Activated CD4-positive, alpha-beta T cell treated with anti-CD3 and anti-CD28 coated beads, Interleukin-2, amount 50 U/mL, for 4 hours (primary cell): Measurements from ENCODE around the gene GAGE10.
"Not testable (repeated sequence)": the region's sequence is repeated elsewhere in the genome, so short reads cannot be mapped to it uniquely, and the experiment has no call there.

ENCODE experiments used
- DNase-seq, 2 experiments: peaks; one replicate each; pipeline ENCODE4 v3.0.0-alpha.2; 2020

The GAGE10 gene

DNA sequence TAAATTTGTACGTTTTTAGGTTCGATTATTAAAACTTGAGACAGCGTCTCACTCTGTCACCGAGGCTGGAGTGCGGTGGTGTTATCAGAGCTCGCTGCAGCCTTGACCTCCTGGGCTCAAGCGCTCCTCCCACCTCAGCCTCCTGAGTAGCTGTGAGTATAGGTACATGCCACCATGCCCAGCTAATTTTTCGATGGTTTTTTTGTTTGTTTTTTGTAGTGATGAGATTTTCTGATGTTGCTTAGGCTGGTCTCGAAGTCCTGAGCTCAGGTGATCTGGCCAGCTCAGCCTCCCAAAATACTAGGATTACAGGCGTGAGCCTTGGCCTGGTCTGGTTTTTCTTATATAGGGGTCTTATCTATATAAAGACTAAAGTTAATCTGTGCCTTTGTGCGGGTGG is 27.0 kb downstream of the GAGE10 start:
- DNase-seq, result not testable (repeated sequence)

DNA sequence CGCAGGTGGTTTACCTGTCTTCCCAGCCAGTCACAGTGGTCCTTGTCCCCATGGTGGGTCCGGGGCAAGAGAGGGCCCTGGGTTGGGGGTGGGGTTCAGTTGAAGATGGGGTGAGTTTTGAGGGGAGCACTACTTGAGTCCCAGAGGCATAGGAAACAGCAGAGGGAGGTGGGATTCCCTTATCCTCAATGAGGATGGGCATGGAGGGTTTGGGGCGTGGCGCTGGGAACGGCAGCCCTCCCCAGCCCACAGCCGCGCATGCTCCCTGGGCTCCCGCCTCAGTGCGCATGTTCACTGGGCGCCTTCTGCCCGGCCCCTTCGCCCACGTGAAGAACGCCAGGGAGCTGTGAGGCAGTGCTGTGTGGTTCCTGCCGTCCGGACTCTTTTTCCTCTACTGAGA is 27.8 kb downstream of the GAGE10 start, which contains the start of gene GAGE13:
GAGE13 (plus strand) TSS at position 301 of the 400 bp plus-strand sequence. CDS start 1,156 bp downstream, outside the sequence.
- not testable (repeated sequence) for DNase-seq

DNA sequence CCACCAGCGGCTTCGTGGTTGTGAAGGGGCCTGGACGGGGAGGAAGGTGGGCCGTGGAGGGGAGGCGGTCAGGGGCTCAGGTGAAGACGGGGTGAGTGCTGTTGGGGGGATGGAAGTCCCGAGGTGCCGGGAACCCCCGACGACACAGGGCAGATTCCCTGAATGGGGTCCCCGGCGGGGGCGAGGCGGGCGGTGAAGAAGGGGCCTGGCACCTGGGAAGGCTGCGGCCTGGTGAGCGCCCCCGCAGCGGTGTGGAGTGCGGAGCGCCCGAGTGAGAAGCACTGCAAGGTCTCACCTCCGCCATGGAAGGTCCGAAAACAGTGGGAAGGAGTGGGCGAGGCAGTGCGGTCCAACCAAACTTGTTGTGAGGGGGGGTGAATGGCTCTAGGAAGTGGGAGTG is 28.4 kb downstream of the GAGE10 start:
- DNase-seq, result not testable (repeated sequence)

DNA sequence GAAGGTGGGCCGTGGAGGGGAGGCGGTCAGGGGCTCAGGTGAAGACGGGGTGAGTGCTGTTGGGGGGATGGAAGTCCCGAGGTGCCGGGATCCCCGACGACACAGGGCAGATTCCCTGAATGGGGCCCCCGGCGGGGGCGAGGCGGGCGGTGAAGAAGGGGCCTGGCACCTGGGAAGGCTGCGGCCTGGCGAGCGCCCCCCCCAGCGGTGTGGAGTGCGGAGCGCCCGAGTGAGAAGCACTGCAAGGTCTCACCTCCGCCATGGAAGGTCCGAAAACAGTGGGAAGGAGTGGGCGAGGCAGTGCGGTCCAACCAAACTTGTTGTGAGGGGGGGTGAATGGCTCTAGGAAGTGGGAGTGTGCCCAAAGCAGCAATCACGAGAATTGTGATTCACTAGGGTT is 38.0 kb downstream of the GAGE10 start:
- DNase-seq, result not testable (repeated sequence)

DNA sequence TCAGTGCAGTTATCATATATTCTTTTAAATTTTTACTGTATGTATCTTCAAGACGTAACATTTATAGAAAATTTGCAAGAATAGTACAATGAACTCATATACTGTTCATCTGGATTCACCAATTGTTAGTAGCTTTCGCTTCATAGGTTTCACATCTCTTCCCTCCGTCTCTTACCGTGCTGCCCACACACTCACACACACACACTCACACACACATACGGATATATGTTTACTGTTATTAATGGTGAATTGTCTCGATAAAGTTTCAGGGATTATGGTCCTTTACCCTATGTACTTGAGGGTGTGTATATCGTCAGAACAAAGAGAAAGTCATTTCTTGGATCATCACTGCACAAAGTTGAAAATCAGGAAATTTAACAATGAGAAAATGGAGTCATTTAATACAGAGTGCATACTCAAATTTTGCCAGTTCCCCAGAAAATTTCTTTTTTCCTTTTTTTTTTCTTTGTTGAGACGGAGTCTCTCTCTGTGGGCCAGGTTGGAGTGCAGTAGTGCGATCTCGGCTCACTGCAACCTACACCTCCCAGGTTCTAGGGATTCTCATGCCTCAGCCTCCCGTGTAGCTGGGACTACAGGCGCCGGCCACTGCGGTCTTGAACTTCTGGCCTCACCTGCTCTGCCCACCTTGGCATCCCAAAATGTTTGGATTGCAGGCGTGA is 41.2 kb downstream of the GAGE10 start:
- DNase-seq, result not testable (repeated sequence)

DNA sequence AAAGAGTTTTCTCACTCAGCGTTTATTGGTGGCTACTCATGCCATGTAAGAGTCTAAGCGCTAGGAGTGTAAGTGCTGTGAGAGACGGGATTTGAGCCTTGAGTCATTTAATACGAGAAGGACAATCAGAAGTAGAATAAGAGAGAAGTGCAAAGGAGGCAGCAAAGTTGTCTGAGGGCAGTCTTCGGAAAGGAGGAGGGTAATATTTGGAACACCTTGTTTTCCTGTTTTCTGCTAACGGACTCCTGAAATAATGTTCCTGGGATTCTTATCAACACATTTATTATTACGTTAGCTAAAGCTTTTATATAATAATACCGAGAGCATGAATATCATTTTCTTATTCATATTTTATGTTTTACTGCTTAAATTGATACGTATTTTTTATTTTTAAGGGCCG is 42.0 kb downstream of the GAGE10 start:
- DNase-seq, result not testable (repeated sequence)

DNA sequence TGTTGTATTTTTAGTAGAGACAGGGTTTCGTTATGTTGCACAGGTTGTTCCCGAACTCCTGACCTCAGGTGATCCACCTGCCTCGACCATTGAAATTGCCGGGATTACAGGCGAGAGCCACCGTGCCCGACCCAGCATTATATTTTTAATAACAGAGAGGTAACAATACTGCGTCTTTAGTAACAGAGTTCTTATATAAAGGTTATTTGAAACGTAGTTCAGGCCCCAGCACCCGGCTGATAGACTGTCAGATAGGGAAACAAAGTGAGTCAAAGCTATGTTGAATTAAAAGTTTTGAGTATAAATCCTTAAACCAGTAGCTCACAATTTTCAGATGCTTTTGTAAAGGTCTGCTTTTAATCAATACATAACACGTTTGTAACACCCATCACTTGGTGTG is 42.7 kb downstream of the GAGE10 start:
- not testable (repeated sequence) for DNase-seq
